Amygdala (tissue), 56 donors: Measurements from ENCODE around the gene DYRK1A.
"Not testable (repeated sequence)": the region's sequence is repeated elsewhere in the genome, so short reads cannot be mapped to it uniquely, and the experiment has no call there.

Source experiments
- DNase-seq, 56 donors: peaks; one replicate each; lab custom pipeline; 2025; lab: John Stamatoyannopoulos, UW

Gene DYRK1A

GRCh38 chr21:37542512-37542911 lies 175.9 kb downstream of the DYRK1A start:
- DNase-seq, result no peak

DNA sequence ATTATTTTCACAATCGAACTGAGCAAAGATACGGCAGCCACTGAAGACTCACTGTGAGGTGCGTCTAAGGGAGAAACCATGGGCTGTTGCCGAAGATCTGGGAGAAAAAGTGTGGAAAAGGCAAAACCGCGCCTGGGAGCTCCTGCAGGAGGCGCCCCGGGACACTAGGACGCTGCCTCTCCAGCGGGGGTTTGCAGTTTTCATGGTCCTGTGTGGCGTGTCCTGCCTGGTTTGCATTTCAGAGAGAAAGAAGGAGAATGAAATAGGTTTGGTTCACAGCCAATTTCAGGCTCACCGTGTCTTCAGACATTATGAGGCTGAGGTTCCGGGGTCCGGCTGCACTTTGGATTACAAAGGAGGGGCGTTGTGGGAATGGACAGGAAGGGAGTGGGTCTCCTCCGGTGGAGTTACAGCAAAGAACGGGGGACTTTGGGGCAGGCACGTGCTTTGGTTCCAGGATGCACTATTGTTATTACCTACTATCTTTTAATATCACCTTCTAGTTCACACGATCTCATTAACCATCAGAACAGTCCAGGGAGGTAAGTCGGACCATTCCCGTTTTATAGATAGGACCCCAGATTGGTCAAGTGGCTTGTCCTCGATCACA lies 179.8 kb downstream of the DYRK1A start:
- no peak for DNase-seq

- DNase-seq, result no peak
Measured at GRCh38 chr21:37546949-37547614, 180.5 kb downstream of the DYRK1A start.

DNA sequence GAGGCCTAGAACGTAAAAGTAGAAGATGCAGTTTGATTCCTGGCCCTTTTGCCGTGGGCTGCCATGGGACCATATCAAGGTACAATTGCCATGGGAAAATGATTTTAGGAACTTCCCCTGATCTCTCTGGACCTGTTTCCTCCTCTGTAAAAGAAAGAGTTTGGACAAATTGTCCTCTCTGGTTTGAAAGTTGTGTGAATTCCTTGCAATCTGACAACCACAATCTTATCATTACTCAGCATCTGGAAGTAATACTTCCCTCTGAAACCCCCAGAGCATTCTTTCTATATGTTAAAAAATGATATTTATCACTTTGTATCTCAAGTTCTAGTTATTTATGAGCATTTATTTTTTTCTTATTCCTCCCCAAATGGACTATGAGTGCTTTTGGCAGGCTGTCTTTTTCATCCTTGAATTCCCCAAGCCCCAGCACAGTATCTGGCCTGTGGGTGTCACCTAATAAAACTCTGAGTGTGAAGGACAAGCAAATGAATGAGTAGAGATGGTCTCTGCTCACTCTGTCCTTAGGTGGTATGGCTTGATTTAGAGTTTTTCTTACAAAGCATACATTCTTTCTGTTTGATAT lies 181.1 kb downstream of the DYRK1A start:
- DNase-seq, result no peak

DNA sequence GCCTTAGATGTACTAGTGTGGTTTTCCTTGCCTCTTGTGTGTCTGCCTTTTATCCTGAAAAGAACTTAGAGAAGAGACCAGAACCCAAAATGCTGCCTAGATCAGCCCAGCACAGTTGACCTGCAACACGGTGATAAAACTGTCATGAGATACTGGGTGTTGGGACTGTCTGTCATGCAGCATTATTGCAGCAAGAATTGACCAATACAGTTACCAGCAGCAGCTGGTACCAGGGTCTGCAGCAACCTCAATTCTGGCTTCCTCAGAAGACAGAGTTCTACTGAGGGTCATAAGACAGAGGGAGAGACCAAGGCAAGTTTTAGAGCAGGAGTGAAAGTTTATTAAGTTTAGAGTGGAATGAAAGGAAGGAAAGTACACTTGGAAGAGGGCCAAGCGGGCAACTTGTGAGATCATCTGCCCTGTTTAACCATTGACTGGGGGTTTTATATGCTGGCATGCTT lies 182.0 kb downstream of the DYRK1A start:
- no peak for DNase-seq

- not testable (repeated sequence) for DNase-seq
Measured at GRCh38 chr21:37549730-37550129, 183.2 kb downstream of the DYRK1A start.

- DNase-seq, result no peak
Measured at GRCh38 chr21:37550157-37550556, 183.6 kb downstream of the DYRK1A start.

- DNase-seq, result no peak
Measured at GRCh38 chr21:37550618-37551330, 184.2 kb downstream of the DYRK1A start.

DNA sequence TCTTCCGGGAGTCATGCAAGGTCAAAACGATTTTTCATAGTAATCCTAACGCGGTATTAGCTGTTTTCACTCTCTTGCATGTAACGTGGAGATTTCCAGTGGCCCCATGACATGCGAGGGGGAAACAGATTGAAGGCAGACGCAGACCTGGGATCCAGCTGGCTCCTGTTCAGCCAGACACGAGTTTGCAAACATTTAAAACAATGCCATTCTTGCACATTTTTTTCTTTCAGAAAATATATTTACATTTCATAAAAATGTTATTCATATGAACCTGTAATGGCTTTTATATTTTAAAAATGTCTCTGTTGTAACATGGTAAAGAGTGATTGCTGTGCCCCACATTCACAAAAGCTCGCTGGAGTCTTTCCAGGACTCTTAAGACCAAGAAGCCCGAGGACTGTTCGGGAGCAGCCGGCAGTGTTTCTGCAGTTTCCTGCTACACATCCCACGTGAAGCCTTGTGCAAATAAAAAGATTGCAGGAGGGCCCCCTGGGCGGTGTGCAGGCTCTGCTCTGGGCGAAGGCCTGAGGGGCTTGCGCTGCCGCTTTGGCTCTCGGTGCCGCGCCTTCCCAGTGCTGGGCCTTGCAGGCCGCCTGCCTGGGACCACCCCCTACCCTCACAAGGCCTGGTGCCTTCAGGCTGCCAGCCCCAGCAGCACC lies 184.9 kb downstream of the DYRK1A start:
- peak in 4 of 56 donors; percentile 7 to 26 (median 14) for DNase-seq

- DNase-seq, result no peak
Measured at GRCh38 chr21:37551993-37552355, 185.4 kb downstream of the DYRK1A start.

- DNase-seq, result no peak
Measured at GRCh38 chr21:37552496-37553029, 186.0 kb downstream of the DYRK1A start.

- peak in 7 of 56 donors; percentile 8 to 27 (median 19) for DNase-seq
Measured at GRCh38 chr21:37553078-37553481, 186.5 kb downstream of the DYRK1A start.

DNA sequence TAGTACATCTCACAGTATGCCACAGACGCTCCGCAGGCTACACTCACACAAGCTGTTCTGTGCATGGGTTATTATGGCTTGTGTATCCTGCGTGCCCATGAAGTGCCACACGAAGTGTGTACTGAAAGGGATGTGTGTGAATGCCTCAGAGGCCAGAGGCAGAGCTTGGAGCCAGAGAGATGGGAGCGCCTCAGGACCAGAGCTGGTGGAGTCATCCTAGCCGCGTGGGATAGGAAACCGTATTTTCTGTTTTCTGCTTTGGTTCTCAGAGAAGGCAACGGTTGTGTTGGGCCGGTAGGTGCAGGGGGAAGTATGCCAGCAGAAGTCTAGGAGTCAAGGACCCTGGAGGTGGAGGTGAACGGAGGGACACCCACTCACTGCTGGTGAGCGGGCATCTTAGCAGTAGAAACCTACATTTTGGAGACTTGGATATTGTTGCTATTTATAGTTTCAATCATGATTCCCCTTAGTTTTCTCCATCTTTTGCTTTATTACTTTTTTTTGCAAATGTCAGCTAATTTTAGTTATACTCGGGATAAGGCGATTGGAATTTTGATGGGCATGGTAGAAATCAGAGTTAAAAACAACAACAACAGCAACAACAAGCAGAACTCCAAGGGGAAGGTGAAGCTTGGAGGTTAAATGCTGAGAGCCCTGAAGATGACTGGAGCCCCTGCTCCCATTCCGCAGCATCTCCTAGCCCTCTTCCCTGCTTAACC lies 188.2 kb downstream of the DYRK1A start:
- no peak for DNase-seq

DNA sequence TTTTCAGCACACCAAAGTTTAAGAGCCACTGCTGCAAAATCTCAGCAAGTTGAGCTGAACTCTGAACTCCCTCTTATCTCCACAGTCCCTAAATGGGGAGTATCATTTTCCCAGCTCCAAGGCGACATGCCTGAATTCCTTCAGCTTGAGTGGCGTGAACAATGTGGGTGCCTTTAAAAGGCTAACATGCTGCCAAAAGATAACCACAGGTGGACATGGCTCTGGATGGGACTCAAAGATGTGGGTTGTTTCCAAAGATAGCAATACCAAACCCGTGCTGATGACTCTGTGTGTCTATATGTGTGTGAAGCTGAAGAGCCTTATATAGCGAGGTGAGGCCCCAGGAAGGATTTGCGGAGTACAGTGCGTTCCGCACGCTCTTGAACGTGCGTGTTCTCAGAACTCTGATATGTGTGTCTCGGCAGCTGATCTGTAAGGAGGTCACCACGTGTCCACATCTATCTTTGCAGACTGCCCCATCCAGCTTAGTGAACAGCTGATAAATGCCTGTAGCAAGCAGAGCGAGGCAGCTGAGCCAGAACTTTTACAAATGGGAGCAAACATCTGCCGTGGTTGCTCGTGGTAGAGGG lies 189.2 kb downstream of the DYRK1A start:
- no peak for DNase-seq

DNA sequence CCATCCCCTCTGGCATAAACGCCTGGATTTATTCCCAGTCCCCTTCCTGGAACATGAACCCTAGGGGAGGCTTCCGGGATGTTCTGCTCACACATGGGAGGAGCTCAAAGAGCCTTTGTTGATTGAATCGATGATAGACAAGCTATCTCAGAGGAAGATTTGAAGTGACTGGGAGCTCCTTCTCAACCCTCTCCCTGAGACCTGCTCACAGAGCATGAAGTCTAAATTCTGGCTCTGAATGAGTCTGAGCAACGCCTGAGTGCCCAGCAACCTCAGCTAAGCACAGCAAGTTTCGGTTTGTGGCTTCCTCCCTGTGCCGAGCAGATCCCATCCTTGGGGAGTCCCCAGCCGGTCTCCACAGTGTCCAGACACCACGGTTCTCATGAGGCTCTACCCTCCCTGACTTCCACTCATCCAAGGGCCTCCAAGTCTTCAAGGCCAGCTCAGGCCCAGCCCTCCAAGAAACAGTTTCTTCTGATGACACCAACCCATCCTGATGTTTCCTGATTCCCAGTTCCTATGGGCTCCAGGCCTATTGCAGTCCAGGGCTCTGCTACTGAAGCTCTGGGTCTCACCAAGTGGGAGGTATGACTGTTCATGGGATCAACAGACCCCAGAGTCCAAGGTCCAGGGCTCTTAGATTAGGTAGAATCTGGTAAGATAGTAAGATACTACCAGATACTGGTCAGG lies 190.8 kb downstream of the DYRK1A start:
- DNase-seq, result no peak

GRCh38 chr21:37558676-37559211 lies 192.2 kb downstream of the DYRK1A start:
- no peak for DNase-seq

DNA sequence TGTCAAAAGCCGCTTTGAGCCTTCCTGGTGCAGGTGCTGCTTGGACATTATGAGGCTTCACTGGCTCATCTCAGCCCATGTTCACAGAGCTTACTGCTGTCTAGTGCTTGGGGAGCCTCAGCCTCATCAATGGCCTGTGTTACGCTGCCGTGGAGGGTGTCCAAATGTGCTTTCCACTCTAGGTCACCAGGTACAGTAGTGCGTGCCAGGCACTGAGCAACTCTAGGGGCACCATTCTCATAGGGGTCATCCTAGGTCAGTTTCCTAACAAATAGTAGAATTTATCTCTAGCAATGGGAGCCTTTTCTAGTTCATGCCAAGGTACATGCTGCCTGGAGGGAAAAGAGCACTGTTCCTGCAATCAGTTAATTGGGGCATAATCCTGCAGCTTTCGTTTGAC lies 193.8 kb downstream of the DYRK1A start:
- DNase-seq, result no peak

GRCh38 chr21:37561506-37561905 lies 194.9 kb downstream of the DYRK1A start:
- no peak for DNase-seq
